ENCODE results near the gene LRRC63. TPM values are rescaled to one million over a fixed set of nuclear protein-coding genes. Genes with fewer than 3 reads are reported as not detected.

The LRRC63 gene
- total and polyA plus RNA-seq, 4 donors, result 0.13 to 1.1 (median 0.50) TPM

DNA sequence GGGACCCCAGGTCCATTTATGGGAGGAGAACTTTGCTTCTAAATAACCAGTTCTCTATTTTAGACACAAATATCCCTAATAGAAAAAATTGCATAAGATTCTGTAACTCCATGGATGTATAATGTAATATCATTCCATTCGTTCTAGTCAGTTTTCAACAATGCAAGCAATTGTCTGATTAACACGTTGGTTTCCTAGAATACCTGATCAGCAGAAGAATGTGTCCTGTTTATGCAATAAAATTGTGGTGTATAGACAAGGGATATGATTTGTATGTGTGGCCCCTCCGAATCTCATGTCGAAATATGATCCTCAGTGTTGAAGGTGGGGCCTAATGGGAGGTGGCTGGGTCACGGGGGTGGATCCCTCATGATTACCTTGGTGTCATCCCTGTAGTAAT is 113.2 kb downstream of the LRRC63 start:
- no peak for DNase-seq
- H3K4me3 ChIP-seq, result no peak overlapping the region
- ATAC-seq (ENCODE audit: insufficient read depth, low FRiP score), result no peak
- no peaks in the 10 kb centered on the region for H3K36me3 ChIP-seq (ENCODE audit: control insufficient read depth in 4 of 4, insufficient read depth in 4 of 4, low read length in 4 of 4)
- 74 to 79% methylated on average over 5 of the region's 5 CpGs for WGBS, 2 donors
- no peak overlapping the region for H3K9ac ChIP-seq (ENCODE audit: insufficient read depth in 1 of 2, low read length in 2 of 2)
- no peak overlapping the region for H3K27ac ChIP-seq (ENCODE audit: low read depth in 1 of 2, low read length in 1 of 2)
- H3K4me1 ChIP-seq (ENCODE audit: control insufficient read depth in 5 of 5, insufficient read depth in 5 of 5, low read length in 5 of 5), result no peaks in the 10 kb centered on the region
- no peaks in the 10 kb centered on the region for H3K27me3 ChIP-seq (ENCODE audit: control insufficient read depth in 3 of 3, insufficient read depth in 3 of 3, low read length in 2 of 3)
- peaks cover 0 to 3% (median 0%) of the 10 kb centered on the region in 4 donors for H3K9me3 ChIP-seq (ENCODE audit: control insufficient read depth in 4 of 4, insufficient read depth in 3 of 4, low read length in 3 of 4)
- TF ChIP-seq, protein P1, sequence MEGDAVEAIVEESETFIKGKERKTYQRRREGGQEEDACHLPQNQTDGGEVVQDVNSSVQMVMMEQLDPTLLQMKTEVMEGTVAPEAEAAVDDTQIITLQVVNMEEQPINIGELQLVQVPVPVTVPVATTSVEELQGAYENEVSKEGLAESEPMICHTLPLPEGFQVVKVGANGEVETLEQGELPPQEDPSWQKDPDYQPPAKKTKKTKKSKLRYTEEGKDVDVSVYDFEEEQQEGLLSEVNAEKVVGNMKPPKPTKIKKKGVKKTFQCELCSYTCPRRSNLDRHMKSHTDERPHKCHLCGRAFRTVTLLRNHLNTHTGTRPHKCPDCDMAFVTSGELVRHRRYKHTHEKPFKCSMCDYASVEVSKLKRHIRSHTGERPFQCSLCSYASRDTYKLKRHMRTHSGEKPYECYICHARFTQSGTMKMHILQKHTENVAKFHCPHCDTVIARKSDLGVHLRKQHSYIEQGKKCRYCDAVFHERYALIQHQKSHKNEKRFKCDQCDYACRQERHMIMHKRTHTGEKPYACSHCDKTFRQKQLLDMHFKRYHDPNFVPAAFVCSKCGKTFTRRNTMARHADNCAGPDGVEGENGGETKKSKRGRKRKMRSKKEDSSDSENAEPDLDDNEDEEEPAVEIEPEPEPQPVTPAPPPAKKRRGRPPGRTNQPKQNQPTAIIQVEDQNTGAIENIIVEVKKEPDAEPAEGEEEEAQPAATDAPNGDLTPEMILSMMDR (IDR thresholded peaks at IDR 0.05; ENCODE audit: control extremely low read depth, extremely low read depth), result no peak

Small RNAs within 50 kb of the gene (small RNA-seq; reads per million reads assigned to genes)
- gene RN7SKP5 (ENCODE audit: low replicate concordance) (not detected), gene RN7SL288P (ENCODE audit: low replicate concordance) (not detected)

Other genes starting within 250 kb of the LRRC63 start
- gene ZC3H13, start 159.2 kb upstream of the LRRC63 start, total RNA-seq, result 10 to 100 TPM; 39.7 to 54.3 TPM
- 10 to 100 TPM; 12.6 to 14.9 TPM for gene ZC3H13, start 159.2 kb upstream of the LRRC63 start, polyA plus RNA-seq
- gene CPB2, start 106.9 kb upstream of the LRRC63 start, total RNA-seq, result 10 to 100 TPM in 1 of 2 donors, not detected in 1; 16.7 TPM
- gene CPB2, start 106.9 kb upstream of the LRRC63 start, polyA plus RNA-seq, result 10 to 100 TPM in 1 of 2 donors, 1 to 10 TPM in 1; 1.7 to 19.7 TPM
- gene LCP1, start 29.8 kb upstream of the LRRC63 start, total RNA-seq, result 100 to 1,000 TPM in 1 of 2 donors, 10 to 100 TPM in 1; 89.8 to 227 TPM
- 100 to 1,000 TPM in 1 of 2 donors, 10 to 100 TPM in 1; 42.9 to 539 TPM for gene LCP1, start 29.8 kb upstream of the LRRC63 start, polyA plus RNA-seq
- 10 to 100 TPM in 1 of 2 donors, 1 to 10 TPM in 1; 5.0 to 11.5 TPM for gene RUBCNL, start 175.3 kb downstream of the LRRC63 start, total RNA-seq
- gene RUBCNL, start 175.3 kb downstream of the LRRC63 start, polyA plus RNA-seq, result 1 to 10 TPM; 1.6 to 6.0 TPM

Measured in lung (tissue), 13 donors.